Testis (tissue), 3 donors: Measurements from ENCODE around the gene CES2. TPM values are rescaled to one million over a fixed set of nuclear protein-coding genes. Genes with fewer than 3 reads are reported as not detected.

ENCODE experiments used
- DNase-seq: peaks from one replicate; pipeline ENCODE4 v3.0.0-alpha.2; 2019
- H3K27ac ChIP-seq, 2 donors: fragments of 200-600 bp; sonication (generic); one replicate each; pipeline ENCODE4 v1.5.1; 2019
- H3K27me3 ChIP-seq: fragments of 200-600 bp; sonication (generic); one replicate; pipeline ENCODE4 v1.5.1; 2019
- H3K36me3 ChIP-seq: fragments of 200-600 bp; sonication (generic); one replicate; pipeline ENCODE4 v1.5.1; 2017; ENCODE audit warnings: low read depth; ENCODE audit errors: missing control alignments
- H3K4me1 ChIP-seq: fragments of 200-600 bp; sonication (generic); one replicate; pipeline ENCODE4 v1.5.1; 2019
- H3K4me3 ChIP-seq, 2 donors: fragments of 200-600 bp; sonication (generic); one replicate each; pipeline ENCODE4 v1.5.1; 2017 to 2019
- H3K9me3 ChIP-seq: fragments of 200-600 bp; sonication (generic); one replicate; pipeline ENCODE4 v1.5.1; 2017
- CTCF ChIP-seq, 3 experiments: fragments of 450-650 bp in 2 of 3; fragments of 200-600 bp in 1 of 3; sonication (generic) in 1 of 3; IDR thresholded peaks; one replicate each; pipeline ENCODE4 v1.5.1; 2016 to 2019; ENCODE audit warnings: antibody characterized with exemption in 3 of 3, mild to moderate bottlenecking in 2 of 3, moderate library complexity in 1 of 3
- POLR2A ChIP-seq: fragments of 450-650 bp; IDR thresholded peaks from one replicate; pipeline ENCODE4 v1.6.1; 2017; ENCODE audit warnings: antibody characterized with exemption, mild to moderate bottlenecking, moderate library complexity
- WGBS, 2 donors: methylation state at CpG; one replicate each; pipeline ENCODE4 v1.1.5; 2018; 5-methylcytosine and 5-hydroxymethylcytosine counted together
- intact Hi-C: fragments of 100-400 bp; cut with DNase I; formaldehyde crosslinking; loops from one replicate; pipeline ENCODE4 v1.15.1; 2023; ENCODE audit warnings: low total_unique reads
- polyA plus RNA-seq: library from polyadenylated mRNA; stranded (reverse); fragments of 350-450 nt; fragmentation: Illumina TruSeq; extraction: RNeasy Lipid Tissue Mini Kit (QIAGEN cat#74804); gene quantifications from one replicate; pipeline ENCODE4 v1.2.3, GENCODE V29; 2014; ENCODE audit warnings: low read depth, low replicate concordance; ENCODE audit not compliant: insufficient read depth
- total RNA-seq, 2 donors: library from RNA; depleted of rRNA; stranded (reverse); fragments of >200 nt; gene quantifications; one replicate each; pipeline ENCODE4 v1.2.3, GENCODE V29; 2016

CES2 gene
- total and polyA plus RNA-seq, 3 donors from 2014 or later = 34.4 to 51.9 (median 49.1) TPM

GRCh38 chr16:66916518-66916917 is 18.8 kb upstream of the CES2 start:
- intact Hi-C loops = no loop called here
- TF ChIP-seq CTCF (IDR thresholded peaks at IDR 0.05) (no peak), POLR2A (no peak)
- no peaks in the 10 kb centered on the region for H3K36me3 ChIP-seq
- WGBS, 2 donors = 91 to 93% methylated on average over 6 of the region's 6 CpGs
- DNase-seq = no peak
- no peaks in the 10 kb centered on the region for H3K27me3 ChIP-seq
- H3K27ac ChIP-seq = no peak overlapping the region
- H3K4me1 ChIP-seq = peaks cover 16% of the 10 kb centered on the region
- no peaks in the 10 kb centered on the region for H3K9me3 ChIP-seq
- no peak overlapping the region for H3K4me3 ChIP-seq

- no peak for DNase-seq
- 82 to 90% methylated on average over 7 to 9 of the region's 9 CpGs for WGBS, 2 donors
- Histone ChIP-seq H3K4me1 (peaks cover 18% of the 10 kb centered on the region), H3K4me3 (no peak overlapping the region), H3K36me3 (no peaks in the 10 kb centered on the region), H3K9me3 (no peaks in the 10 kb centered on the region), H3K27ac (no peak overlapping the region), H3K27me3 (no peaks in the 10 kb centered on the region)
- intact Hi-C loops = no loop called here
- TF ChIP-seq CTCF (IDR thresholded peaks at IDR 0.05) (no peak), POLR2A (no peak)
Measured at GRCh38 chr16:66917741-66918140, 17.6 kb upstream of the CES2 start.

- no peak overlapping the region for H3K27ac ChIP-seq
- intact Hi-C loops = no loop called here
Measured at GRCh38 chr16:66918355-66918754, 17.0 kb upstream of the CES2 start.

DNA sequence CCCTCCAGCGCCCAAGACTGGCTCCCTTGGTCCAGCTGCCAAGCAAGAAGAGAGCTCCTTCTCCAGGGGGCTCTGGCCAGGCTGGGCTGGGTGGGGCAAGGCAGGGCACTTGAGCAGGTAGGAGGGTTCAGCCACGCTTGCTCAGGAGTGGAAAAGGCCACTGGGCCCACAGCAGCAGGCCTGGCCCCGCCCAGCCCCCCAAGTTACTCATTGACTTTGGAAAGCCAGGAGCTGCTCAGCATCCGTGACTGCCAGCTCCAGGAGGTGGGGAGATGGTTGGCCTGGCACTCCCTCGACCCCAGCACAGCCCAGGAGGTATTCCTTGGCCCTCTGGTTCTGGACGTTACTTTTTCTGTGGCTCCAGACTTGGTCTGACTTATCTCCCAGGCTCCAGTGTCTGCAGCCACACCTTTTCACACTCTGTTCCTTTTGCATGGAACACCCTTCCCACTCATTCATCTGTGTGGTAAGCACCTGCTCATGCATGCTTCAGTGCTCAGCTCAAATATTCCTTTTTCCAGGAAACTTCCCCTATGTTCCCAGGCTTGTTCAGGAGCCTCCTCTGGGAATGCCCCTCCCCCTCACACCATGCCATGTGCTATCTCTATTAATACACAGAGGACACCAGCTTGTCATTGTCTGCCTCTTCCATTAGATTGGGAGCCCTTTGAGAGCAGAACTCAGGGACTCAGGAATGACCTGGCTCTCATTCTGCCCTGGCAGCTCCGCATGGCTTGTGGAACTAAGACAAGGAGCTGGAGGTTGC is 16.3 kb upstream of the CES2 start, which contains the start of gene CDH16:
Gene CDH16, minus strand, starts transcription at position 83 of the 766 bp plus-strand sequence. CDS start 820 bp downstream, outside the sequence.
- intact Hi-C loops = no loop called here
- no peak within 1 kb of the TSS for H3K27ac ChIP-seq
- H3K27me3 ChIP-seq = no peaks in the 10 kb centered on the region
- 77 to 78% methylated on average over 5 to 7 of the region's 7 CpGs for WGBS, 2 donors
- H3K4me3 ChIP-seq = no peak within 1 kb of the TSS
- no peak for DNase-seq
- TF ChIP-seq CTCF (IDR thresholded peaks at IDR 0.05) (no peak), POLR2A (no peak)
- H3K9me3 ChIP-seq = no peaks in the 10 kb centered on the region
- no peaks in the 10 kb centered on the region for H3K36me3 ChIP-seq
- peaks cover 27% of the 10 kb centered on the region for H3K4me1 ChIP-seq

More at GRCh38 chr16:66918355-66918754, 17.0 kb upstream of the CES2 start:
- DNase-seq = no peak
- Histone ChIP-seq H3K4me1 (peaks cover 24% of the 10 kb centered on the region), H3K27me3 (no peaks in the 10 kb centered on the region), H3K9me3 (no peaks in the 10 kb centered on the region), H3K36me3 (no peaks in the 10 kb centered on the region), H3K4me3 (no peak overlapping the region)
- TF ChIP-seq POLR2A = no peak
- no peak for TF ChIP-seq CTCF (IDR thresholded peaks at IDR 0.05)
- WGBS, 2 donors = 87 to 92% methylated on average over 4 to 6 of the region's 6 CpGs
